WTC11 (cell line): ENCODE results near the gene FASTK. TPM values are rescaled to one million over a fixed set of nuclear protein-coding genes. Genes with fewer than 3 reads are reported as not detected.

ENCODE experiments used
- ATAC-seq: fragments of 200-7000 bp; cut with Tn5 transposase; 2 replicates; pipeline ENCODE4 v1.10.0; 2021; ENCODE audit warnings: mild to moderate bottlenecking, moderate library complexity
- CTCF ChIA-PET: fragments of 300-600 bp; sonication (Branson Sonifier 250); formaldehyde crosslinking; loops from one replicate; lab custom pipeline; 2021; ENCODE audit warnings: antibody characterized with exemption; lab: Charles Lee
- POLR2A ChIA-PET: fragments of 350-600 bp; sonication (Branson Sonifier 250); formaldehyde crosslinking; loops from one replicate; lab custom pipeline; 2021; ENCODE audit warnings: antibody characterized with exemption; lab: Charles Lee
- DNase-seq: peaks from one replicate; pipeline ENCODE4 v3.0.0; 2021; ENCODE audit warnings: low spot score
- H3K27ac Mint-ChIP-seq: 2 replicates; pipeline ENCODE4 v1.8.0; 2021; ENCODE audit warnings: mixed read lengths
- H3K27me3 Mint-ChIP-seq: 2 replicates; pipeline ENCODE4 v1.8.0; 2021; ENCODE audit warnings: low read depth, mild to moderate bottlenecking, moderate library complexity, mixed read lengths
- H3K36me3 Mint-ChIP-seq: 2 replicates; pipeline ENCODE4 v1.8.0; 2021; ENCODE audit warnings: mixed read lengths
- H3K4me1 Mint-ChIP-seq: 2 replicates; pipeline ENCODE4 v1.8.0; 2022; ENCODE audit warnings: mixed read lengths
- H3K4me3 Mint-ChIP-seq: 2 replicates; pipeline ENCODE4 v1.8.0; 2021; ENCODE audit warnings: mild to moderate bottlenecking, moderate library complexity, mixed read lengths
- H3K9me3 Mint-ChIP-seq: 2 replicates; pipeline ENCODE4 v1.8.0; 2021; ENCODE audit warnings: mixed read lengths
- ATF1 ChIP-seq: sonication (generic); formaldehyde crosslinking; IDR thresholded peaks from 2 replicates; pipeline ENCODE4 v1.8.1; 2023; ENCODE audit warnings: mild to moderate bottlenecking, moderate library complexity, missing genetic modification reagents
- ELF4 ChIP-seq: sonication (generic); formaldehyde crosslinking; IDR thresholded peaks from 2 replicates; pipeline ENCODE4 v1.8.1; 2022; ENCODE audit warnings: low read depth, mild to moderate bottlenecking, moderate library complexity, missing genetic modification reagents
- ESRRA ChIP-seq: sonication (generic); formaldehyde crosslinking; IDR thresholded peaks from 2 replicates; pipeline ENCODE4 v1.8.1; 2022; ENCODE audit warnings: mild to moderate bottlenecking, missing genetic modification reagents, borderline replicate concordance
- FOXJ3 ChIP-seq: sonication (generic); formaldehyde crosslinking; IDR thresholded peaks from 2 replicates; pipeline ENCODE4 v1.9.0; 2021; ENCODE audit warnings: missing genetic modification reagents, mild to moderate bottlenecking, borderline replicate concordance
- JAZF1 ChIP-seq: fragments of 250-450 bp; sonication (Bioruptor Pico); IDR thresholded peaks from 2 replicates; pipeline ENCODE4 v1.9.0; 2021; ENCODE audit warnings: moderate library complexity, mild to moderate bottlenecking, inconsistent platforms
- NR1H2 ChIP-seq: sonication (generic); formaldehyde crosslinking; IDR thresholded peaks from 2 replicates; pipeline ENCODE4 v1.9.0; 2021; ENCODE audit warnings: mild to moderate bottlenecking, moderate library complexity, missing genetic modification reagents
- PRRX2 ChIP-seq: fragments of 250-450 bp; sonication (Bioruptor Pico); IDR thresholded peaks from 2 replicates; pipeline ENCODE4 v1.8.0; 2021; ENCODE audit warnings: mild to moderate bottlenecking
- SMAD3 ChIP-seq: sonication (generic); formaldehyde crosslinking; IDR thresholded peaks from 2 replicates; pipeline ENCODE4 v1.8.0; 2022; ENCODE audit warnings: missing genetic modification reagents, mild to moderate bottlenecking, borderline replicate concordance
- SMAD4 ChIP-seq: sonication (generic); formaldehyde crosslinking; IDR thresholded peaks from 2 replicates; pipeline ENCODE4 v1.8.0; 2022; ENCODE audit warnings: mild to moderate bottlenecking, missing genetic modification reagents
- SOX15 ChIP-seq: fragments of 250-450 bp; sonication (Bioruptor Pico); IDR thresholded peaks from 2 replicates; pipeline ENCODE4 v1.9.0; 2021; ENCODE audit warnings: mild to moderate bottlenecking
- SP1 ChIP-seq: sonication (generic); formaldehyde crosslinking; conservative IDR thresholded peaks from 2 replicates; pipeline ENCODE4 v1.8.1; 2022; ENCODE audit warnings: missing genetic modification reagents
- ZNF219 ChIP-seq: sonication (generic); formaldehyde crosslinking; IDR thresholded peaks from 2 replicates; pipeline ENCODE4 v1.8.0; 2023; ENCODE audit warnings: missing genetic modification reagents, mild to moderate bottlenecking, borderline replicate concordance
- ZNF671 ChIP-seq: fragments of 250-450 bp; sonication (Bioruptor Pico); IDR thresholded peaks from 2 replicates; pipeline ENCODE4 v1.8.0; 2021; ENCODE audit warnings: mild to moderate bottlenecking
- total RNA-seq: library from RNA; stranded (reverse); gene quantifications from 3 replicates; pipeline ENCODE4 v1.2.3, GENCODE V29; 2021
- TF ChIP-seq, protein P1 (sequence below): sonication (generic); formaldehyde crosslinking; IDR thresholded peaks from 2 replicates; pipeline ENCODE4 v1.8.1; 2023; ENCODE audit warnings: mild to moderate bottlenecking, missing genetic modification reagents, moderate library complexity
- TF ChIP-seq, protein P2 (sequence below): sonication (generic); formaldehyde crosslinking; IDR thresholded peaks from 2 replicates; pipeline ENCODE4 v1.8.1; 2023; ENCODE audit warnings: mild to moderate bottlenecking, missing genetic modification reagents, moderate library complexity
- TF ChIP-seq, protein P3 (sequence below): sonication (generic); formaldehyde crosslinking; conservative IDR thresholded peaks from 2 replicates; pipeline ENCODE4 v1.8.1; 2023; ENCODE audit warnings: mild to moderate bottlenecking, low read depth, missing genetic modification reagents, moderate library complexity
- TF ChIP-seq, protein P4 (sequence below): fragments of 250-450 bp; sonication (Bioruptor Pico); IDR thresholded peaks from 2 replicates; pipeline ENCODE4 v1.9.0; 2021; ENCODE audit warnings: mild to moderate bottlenecking
- TF ChIP-seq, protein P5 (sequence below): sonication (generic); formaldehyde crosslinking; IDR thresholded peaks from 2 replicates; pipeline ENCODE4 v1.8.1; 2023; ENCODE audit warnings: mild to moderate bottlenecking, moderate library complexity, missing genetic modification reagents
- TF ChIP-seq, protein P6 (sequence below): fragments of 250-450 bp; sonication (Bioruptor Pico); IDR thresholded peaks from 2 replicates; pipeline ENCODE4 v1.9.0; 2021; ENCODE audit warnings: mild to moderate bottlenecking

The FASTK gene
- total RNA-seq, 1 experiment from 2014 or later, result 70.2 TPM

DNA sequence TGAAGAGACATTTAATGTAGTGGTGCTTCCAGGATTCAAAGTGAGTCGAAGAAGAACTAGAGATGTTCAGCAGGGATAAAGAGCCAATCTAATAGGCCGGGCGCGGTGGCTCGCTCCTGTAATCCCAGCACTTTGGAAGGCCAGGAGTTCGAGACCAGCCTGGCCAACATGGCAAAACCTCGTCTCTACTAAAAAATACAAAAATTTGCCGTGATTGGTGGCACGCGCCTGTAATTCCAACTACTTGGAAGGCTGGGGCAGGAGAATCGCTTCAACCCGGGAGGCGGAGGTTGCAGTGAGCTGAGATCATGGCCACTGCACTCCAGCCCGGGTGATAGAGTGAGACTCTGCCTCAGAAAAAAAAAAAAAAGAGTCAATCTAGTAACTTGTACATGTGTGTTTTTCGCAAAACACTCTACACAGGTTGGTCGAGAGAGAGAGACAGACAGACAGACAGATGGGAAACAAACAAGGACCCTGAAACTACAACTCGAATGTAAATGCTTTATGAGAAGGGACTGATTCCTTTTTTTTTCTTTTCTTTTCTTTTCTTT lies 51.6 kb downstream of the FASTK start:
- ChIA-PET CTCF (interaction anchor here (0.7 to 3.5 kb wide), 18 partner anchors 8 to 152 kb away, joined by 3 to 75 read pairs (median 6); partner anchors contain the start of genes AGAP3, CDK5 and FASTK), POLR2A (interaction anchor here (1.3 kb wide), 3 partner anchors 11 to 34 kb away, joined by 4 to 9 read pairs (median 5); no protein-coding TSS in a partner anchor)
- Mint-ChIP-seq H3K27me3 (peaks cover 8% of the 10 kb centered on the region; the same call in 1 of the 2 replicates), H3K36me3 (no peaks in the 10 kb centered on the region), H3K4me1 (peaks cover 24% of the 10 kb centered on the region), H3K27ac (peak overlapping the region; percentile 99), H3K4me3 (peak overlapping the region; percentile 92), H3K9me3 (no peaks in the 10 kb centered on the region)
- no peak for TF ChIP-seq FOXJ3 (CRISPR knock-in tag)
- no peak for TF ChIP-seq ZNF219 (CRISPR knock-in tag)
- TF ChIP-seq, protein P1, sequence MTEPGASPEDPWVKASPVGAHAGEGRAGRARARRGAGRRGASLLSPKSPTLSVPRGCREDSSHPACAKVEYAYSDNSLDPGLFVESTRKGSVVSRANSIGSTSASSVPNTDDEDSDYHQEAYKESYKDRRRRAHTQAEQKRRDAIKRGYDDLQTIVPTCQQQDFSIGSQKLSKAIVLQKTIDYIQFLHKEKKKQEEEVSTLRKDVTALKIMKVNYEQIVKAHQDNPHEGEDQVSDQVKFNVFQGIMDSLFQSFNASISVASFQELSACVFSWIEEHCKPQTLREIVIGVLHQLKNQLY (CRISPR knock-in tag), result no peak
- no peak for TF ChIP-seq ZNF671 (CRISPR knock-in tag)
- TF ChIP-seq SOX15 (CRISPR knock-in tag), result no peak
- TF ChIP-seq ELF4 (CRISPR knock-in tag), result no peak
- TF ChIP-seq, protein P2, sequence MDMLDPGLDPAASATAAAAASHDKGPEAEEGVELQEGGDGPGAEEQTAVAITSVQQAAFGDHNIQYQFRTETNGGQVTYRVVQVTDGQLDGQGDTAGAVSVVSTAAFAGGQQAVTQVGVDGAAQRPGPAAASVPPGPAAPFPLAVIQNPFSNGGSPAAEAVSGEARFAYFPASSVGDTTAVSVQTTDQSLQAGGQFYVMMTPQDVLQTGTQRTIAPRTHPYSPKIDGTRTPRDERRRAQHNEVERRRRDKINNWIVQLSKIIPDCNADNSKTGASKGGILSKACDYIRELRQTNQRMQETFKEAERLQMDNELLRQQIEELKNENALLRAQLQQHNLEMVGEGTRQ (CRISPR knock-in tag), result no peak
- TF ChIP-seq, protein P3, sequence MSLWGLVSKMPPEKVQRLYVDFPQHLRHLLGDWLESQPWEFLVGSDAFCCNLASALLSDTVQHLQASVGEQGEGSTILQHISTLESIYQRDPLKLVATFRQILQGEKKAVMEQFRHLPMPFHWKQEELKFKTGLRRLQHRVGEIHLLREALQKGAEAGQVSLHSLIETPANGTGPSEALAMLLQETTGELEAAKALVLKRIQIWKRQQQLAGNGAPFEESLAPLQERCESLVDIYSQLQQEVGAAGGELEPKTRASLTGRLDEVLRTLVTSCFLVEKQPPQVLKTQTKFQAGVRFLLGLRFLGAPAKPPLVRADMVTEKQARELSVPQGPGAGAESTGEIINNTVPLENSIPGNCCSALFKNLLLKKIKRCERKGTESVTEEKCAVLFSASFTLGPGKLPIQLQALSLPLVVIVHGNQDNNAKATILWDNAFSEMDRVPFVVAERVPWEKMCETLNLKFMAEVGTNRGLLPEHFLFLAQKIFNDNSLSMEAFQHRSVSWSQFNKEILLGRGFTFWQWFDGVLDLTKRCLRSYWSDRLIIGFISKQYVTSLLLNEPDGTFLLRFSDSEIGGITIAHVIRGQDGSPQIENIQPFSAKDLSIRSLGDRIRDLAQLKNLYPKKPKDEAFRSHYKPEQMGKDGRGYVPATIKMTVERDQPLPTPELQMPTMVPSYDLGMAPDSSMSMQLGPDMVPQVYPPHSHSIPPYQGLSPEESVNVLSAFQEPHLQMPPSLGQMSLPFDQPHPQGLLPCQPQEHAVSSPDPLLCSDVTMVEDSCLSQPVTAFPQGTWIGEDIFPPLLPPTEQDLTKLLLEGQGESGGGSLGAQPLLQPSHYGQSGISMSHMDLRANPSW, result no peak
- no peak for TF ChIP-seq SP1 (CRISPR knock-in tag)
- TF ChIP-seq NR1H2 (CRISPR knock-in tag), result no peak
- TF ChIP-seq ATF1 (CRISPR knock-in tag), result no peak
- TF ChIP-seq, protein P4, sequence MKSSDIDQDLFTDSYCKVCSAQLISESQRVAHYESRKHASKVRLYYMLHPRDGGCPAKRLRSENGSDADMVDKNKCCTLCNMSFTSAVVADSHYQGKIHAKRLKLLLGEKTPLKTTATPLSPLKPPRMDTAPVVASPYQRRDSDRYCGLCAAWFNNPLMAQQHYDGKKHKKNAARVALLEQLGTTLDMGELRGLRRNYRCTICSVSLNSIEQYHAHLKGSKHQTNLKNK (CRISPR knock-in tag), result no peak
- TF ChIP-seq, protein P5, sequence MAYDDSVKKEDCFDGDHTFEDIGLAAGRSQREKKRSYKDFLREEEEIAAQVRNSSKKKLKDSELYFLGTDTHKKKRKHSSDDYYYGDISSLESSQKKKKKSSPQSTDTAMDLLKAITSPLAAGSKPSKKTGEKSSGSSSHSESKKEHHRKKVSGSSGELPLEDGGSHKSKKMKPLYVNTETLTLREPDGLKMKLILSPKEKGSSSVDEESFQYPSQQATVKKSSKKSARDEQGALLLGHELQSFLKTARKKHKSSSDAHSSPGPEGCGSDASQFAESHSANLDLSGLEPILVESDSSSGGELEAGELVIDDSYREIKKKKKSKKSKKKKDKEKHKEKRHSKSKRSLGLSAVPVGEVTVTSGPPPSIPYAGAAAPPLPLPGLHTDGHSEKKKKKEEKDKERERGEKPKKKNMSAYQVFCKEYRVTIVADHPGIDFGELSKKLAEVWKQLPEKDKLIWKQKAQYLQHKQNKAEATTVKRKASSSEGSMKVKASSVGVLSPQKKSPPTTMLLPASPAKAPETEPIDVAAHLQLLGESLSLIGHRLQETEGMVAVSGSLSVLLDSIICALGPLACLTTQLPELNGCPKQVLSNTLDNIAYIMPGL, result no peak
- TF ChIP-seq, protein P6, sequence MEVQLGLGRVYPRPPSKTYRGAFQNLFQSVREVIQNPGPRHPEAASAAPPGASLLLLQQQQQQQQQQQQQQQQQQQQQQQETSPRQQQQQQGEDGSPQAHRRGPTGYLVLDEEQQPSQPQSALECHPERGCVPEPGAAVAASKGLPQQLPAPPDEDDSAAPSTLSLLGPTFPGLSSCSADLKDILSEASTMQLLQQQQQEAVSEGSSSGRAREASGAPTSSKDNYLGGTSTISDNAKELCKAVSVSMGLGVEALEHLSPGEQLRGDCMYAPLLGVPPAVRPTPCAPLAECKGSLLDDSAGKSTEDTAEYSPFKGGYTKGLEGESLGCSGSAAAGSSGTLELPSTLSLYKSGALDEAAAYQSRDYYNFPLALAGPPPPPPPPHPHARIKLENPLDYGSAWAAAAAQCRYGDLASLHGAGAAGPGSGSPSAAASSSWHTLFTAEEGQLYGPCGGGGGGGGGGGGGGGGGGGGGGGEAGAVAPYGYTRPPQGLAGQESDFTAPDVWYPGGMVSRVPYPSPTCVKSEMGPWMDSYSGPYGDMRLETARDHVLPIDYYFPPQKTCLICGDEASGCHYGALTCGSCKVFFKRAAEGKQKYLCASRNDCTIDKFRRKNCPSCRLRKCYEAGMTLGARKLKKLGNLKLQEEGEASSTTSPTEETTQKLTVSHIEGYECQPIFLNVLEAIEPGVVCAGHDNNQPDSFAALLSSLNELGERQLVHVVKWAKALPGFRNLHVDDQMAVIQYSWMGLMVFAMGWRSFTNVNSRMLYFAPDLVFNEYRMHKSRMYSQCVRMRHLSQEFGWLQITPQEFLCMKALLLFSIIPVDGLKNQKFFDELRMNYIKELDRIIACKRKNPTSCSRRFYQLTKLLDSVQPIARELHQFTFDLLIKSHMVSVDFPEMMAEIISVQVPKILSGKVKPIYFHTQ (CRISPR knock-in tag), result no peak
- no peak for TF ChIP-seq ESRRA (CRISPR knock-in tag)
- TF ChIP-seq PRRX2 (CRISPR knock-in tag), result no peak
- no peak for TF ChIP-seq SMAD3 (CRISPR knock-in tag)
- TF ChIP-seq SMAD4 (CRISPR knock-in tag), result no peak
- no peak for TF ChIP-seq JAZF1
- DNase-seq (no peak), ATAC-seq (no peak)
